ENCODE results near the gene CLEC18C. TPM values are rescaled to one million over a fixed set of nuclear protein-coding genes. Genes with fewer than 3 reads are reported as not detected.
"Not testable (repeated sequence)": the region's sequence is repeated elsewhere in the genome, so short reads cannot be mapped to it uniquely, and the experiment has no call there.

Gene CLEC18C
- total RNA-seq, 8 experiments from 2014 or later, result 0.49 to 4.7 (median 1.2) TPM

DNA sequence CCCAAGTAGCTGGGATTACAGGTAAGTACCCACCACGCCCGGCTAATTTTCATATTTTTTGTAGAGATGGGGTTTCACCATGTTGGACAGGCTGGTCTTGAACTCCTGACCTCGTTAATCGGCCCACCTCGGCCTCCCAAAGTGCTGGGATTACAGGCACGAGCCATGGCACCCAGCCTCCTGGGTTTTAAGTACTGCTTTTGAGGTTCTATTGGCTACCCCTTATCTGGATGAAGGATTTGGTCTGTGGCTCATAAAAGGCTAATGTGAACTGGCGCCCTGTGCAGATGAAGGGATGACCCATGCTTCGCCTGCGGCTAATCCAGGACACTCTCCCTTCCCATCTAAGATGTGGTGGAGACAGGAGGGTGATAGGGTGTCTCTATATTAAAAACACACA is 25.6 kb downstream of the CLEC18C start:
- in situ Hi-C loops (cut with MboI; ENCODE audit: low pct_unique_long_range_greater_than_20kb in 2 of 9, low sequenced_read_pairs in 9 of 9, unreplicated experiment in 9 of 9); H3K4me1 ChIP-seq (replicated peaks in 1 of 2); H3K4me3 ChIP-seq; ATAC-seq (replicated peaks in 6 of 8); H3K27ac ChIP-seq: not testable (repeated sequence)
- 80 to 94% methylated on average over 1 to 3 of the region's 9 CpGs; no CpG with 5 or more reads in 8 of the 10 experiments for WGBS, 10 experiments

DNA sequence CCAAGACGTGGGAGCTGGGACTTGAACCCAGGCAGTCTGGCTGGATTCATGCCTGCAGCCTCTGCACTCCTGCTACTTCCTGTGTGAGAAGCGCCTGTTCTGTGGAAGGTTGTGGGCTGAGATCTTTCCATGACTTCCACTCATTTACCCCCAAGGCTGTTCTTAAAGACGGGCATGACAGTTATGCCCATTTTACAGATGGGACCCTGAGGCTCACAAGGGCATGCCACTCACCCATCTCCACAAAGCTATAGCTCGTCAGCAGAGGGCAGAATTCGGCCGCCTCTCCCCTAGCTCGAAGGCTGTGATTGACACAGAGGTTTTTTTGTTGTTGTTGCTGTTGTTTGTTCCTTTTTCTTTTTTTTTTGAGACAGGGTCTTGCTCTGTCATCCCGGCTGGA is 26.5 kb downstream of the CLEC18C start:
- H3K4me1 ChIP-seq (replicated peaks in 1 of 2); in situ Hi-C loops (cut with MboI; ENCODE audit: low pct_unique_long_range_greater_than_20kb in 2 of 9, low sequenced_read_pairs in 9 of 9, unreplicated experiment in 9 of 9); ATAC-seq (replicated peaks in 6 of 8); H3K4me3 ChIP-seq; H3K27ac ChIP-seq: not testable (repeated sequence)
- no CpG with 5 or more reads among the region's 8 CpGs for WGBS, 10 experiments

DNA sequence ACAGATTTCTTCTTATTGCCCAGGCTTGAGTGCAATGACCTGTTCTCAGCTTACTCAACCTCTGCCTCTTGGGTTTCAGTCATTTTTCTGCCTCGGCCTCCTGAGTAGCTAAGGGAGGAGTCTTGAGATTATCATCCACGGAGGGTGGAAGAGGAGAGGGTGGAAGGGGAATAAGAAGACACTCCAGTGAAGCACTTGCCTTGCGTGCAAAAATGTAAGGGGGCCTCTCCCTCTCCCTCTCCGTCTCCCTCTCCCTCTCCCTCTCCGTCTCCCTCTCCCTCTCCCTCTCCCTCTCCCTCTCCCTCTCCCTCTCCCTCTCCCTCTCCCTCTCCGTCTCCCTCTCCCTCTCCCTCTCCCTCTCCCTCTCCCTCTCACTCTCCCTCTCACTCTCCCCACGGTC is 29.9 kb downstream of the CLEC18C start:
- ATAC-seq (replicated peaks in 6 of 8); H3K27ac ChIP-seq; H3K4me1 ChIP-seq (replicated peaks in 1 of 2); in situ Hi-C loops (cut with MboI; ENCODE audit: low pct_unique_long_range_greater_than_20kb in 2 of 9, low sequenced_read_pairs in 9 of 9, unreplicated experiment in 9 of 9); H3K4me3 ChIP-seq: not testable (repeated sequence)
- WGBS, 10 experiments, result 50 to 67% (median 50%) methylated on average over 1 of the region's 7 CpGs; no CpG with 5 or more reads in 7 of the 10 experiments

DNA sequence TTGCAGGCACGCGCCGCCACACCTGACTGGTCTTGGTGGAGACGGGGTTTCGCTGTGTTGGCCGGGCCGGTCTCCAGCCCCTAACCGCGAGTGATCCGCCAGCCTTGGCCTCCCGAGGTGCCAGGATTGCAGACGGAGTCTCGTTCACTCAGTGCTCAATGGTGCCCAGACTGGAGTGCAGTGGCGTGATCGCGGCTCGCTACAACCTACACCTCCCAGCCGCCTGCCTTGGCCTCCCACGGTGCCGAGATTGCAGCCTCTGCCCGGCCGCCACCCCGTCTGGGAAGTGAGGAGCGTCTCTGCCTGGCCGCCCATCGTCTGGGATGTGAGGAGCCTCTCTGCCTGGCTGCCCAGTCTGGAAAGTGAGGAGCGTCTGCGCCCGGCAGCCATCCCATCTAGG is 30.4 kb downstream of the CLEC18C start:
- ATAC-seq (replicated peaks in 6 of 8); H3K4me1 ChIP-seq (replicated peaks in 1 of 2); H3K27ac ChIP-seq; H3K4me3 ChIP-seq; in situ Hi-C loops (cut with MboI; ENCODE audit: low pct_unique_long_range_greater_than_20kb in 2 of 9, low sequenced_read_pairs in 9 of 9, unreplicated experiment in 9 of 9): not testable (repeated sequence)
- WGBS, 10 experiments, result no CpG with 5 or more reads among the region's 29 CpGs

DNA sequence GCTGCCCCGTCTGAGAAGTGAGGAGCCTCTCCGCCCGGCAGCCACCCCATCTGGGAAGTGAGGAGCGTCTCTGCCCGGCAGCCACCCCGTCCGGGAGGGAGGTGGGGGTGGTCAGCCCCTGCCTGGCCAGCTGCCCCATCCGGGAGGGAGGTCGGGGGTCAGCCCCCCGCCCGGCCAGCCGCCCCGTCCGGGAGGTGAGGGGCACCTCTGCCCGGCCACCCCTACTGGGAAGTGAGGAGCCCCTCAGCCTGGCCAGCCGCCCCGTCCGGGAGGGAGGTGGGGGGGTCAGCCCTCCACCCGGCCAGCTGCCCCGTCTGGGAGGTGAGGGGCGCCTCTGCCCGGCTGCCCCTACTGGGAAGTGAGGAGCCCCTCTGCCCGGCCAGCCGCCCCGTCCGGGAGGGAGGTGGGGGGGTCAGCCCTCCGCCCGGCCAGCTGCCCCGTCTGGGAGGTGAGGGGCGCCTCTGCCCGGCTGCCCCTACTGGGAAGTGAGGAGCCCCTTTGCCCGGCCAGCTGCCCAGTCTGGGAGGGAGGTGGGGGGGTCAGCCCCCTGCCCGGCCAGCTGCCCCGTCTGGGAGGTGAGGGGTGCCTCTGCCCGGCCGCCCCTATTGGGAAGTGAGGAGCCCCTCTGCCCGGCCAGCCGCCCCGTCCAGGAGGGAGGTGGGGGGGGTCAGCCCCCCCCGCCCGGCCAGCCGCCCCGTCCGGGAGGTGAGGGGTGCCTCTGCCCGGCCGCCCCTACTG is 31.2 kb downstream of the CLEC18C start:
- ATAC-seq (replicated peaks in 6 of 8); H3K27ac ChIP-seq; H3K4me3 ChIP-seq; H3K4me1 ChIP-seq (replicated peaks in 1 of 2); in situ Hi-C loops (cut with MboI; ENCODE audit: low pct_unique_long_range_greater_than_20kb in 2 of 9, low sequenced_read_pairs in 9 of 9, unreplicated experiment in 9 of 9): not testable (repeated sequence)
- no CpG with 5 or more reads among the region's 46 CpGs for WGBS, 10 experiments

DNA sequence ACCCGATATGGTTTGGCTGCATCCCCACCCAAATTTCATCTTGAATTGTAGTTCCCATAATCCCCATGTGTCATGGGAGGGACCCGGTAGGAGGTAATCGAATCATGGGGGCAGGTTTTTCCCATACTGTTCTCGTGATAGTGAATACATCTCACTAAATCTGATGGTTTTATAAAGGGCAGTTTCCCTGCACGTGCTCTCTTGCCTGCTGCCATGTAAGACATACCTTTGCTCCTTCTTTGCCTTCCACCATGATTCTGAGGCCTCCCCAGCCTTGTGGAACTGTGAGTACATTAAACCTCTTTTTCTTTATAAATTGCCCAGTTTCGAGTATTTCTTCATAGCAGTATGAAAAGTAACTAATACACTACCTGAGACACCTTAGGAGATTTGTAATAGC is 32.8 kb downstream of the CLEC18C start:
- WGBS, 10 experiments, result no CpG with 5 or more reads among the region's 6 CpGs
- H3K4me1 ChIP-seq (replicated peaks in 1 of 2); in situ Hi-C loops (cut with MboI; ENCODE audit: low pct_unique_long_range_greater_than_20kb in 2 of 9, low sequenced_read_pairs in 9 of 9, unreplicated experiment in 9 of 9); H3K4me3 ChIP-seq; H3K27ac ChIP-seq; ATAC-seq (replicated peaks in 6 of 8): not testable (repeated sequence)

DNA sequence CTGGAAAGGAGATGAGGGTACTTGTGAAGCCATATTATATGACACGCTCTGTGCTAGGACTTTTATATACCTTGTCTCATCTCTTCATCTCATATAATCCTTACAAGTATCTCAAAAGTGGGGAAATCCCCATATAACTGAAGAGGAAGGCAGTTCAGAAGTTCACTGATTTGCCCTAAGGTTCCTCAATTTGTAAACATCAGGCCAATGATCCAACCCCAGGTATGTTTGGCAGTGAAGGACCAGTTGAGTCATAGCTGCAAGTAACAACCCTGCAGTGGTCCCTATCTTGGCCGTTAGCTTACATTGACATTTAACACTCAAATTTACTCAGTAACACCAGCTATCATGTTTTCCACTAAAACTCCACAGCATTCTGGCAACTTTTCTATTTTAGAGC is 45.0 kb downstream of the CLEC18C start:
- ATAC-seq (replicated peaks in 6 of 8); H3K4me1 ChIP-seq (replicated peaks in 1 of 2); H3K27ac ChIP-seq; H3K4me3 ChIP-seq; in situ Hi-C loops (cut with MboI; ENCODE audit: low pct_unique_long_range_greater_than_20kb in 2 of 9, low sequenced_read_pairs in 9 of 9, unreplicated experiment in 9 of 9): not testable (repeated sequence)
- 83 to 100% methylated on average over 1 of the region's 2 CpGs; no CpG with 5 or more reads in 8 of the 10 experiments for WGBS, 10 experiments

DNA sequence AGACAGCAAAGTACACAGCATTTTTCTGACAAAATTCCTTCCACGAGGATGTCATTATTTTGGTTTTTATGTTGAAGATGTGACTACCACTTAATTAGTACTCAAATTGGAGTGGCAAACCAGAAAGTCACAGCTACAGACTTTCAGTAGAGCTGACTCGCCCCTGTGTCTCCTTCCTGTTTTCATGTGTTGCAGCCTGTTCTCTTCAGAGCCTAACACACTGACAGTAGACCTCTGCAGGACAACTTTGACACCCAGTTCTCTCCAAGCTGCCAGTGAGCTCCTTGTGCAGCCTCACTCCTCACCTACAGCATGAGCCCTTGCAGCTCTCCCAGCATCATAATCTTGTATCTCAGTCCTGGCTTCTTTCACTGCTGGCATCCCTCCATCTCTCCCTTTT is 49.0 kb downstream of the CLEC18C start:
- no CpG with 5 or more reads among the region's 2 CpGs for WGBS, 10 experiments
- H3K27ac ChIP-seq; H3K4me3 ChIP-seq; ATAC-seq (replicated peaks in 6 of 8); H3K4me1 ChIP-seq (replicated peaks in 1 of 2); in situ Hi-C loops (cut with MboI; ENCODE audit: low pct_unique_long_range_greater_than_20kb in 2 of 9, low sequenced_read_pairs in 9 of 9, unreplicated experiment in 9 of 9): not testable (repeated sequence)

DNA sequence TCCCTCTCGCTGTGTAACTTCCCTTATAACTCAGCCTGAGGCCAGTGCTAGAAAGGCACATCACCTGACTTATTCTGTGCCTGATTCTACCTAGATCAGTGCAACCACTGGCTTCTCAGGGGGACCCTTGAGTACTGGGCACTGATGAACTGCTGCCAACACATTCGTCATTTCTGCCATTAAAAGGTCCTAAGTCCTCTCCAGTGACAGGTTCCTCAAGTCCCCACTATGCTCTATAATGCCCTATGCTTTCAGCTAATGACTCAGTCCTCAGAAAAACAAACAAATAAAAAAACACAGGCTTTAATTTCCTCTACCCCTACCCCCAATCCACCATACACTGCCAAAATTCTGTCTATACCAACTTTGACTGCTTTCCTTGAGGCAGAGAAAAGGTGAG is 49.6 kb downstream of the CLEC18C start:
- H3K27ac ChIP-seq; H3K4me1 ChIP-seq (replicated peaks in 1 of 2); in situ Hi-C loops (cut with MboI; ENCODE audit: low pct_unique_long_range_greater_than_20kb in 2 of 9, low sequenced_read_pairs in 9 of 9, unreplicated experiment in 9 of 9); ATAC-seq (replicated peaks in 6 of 8); H3K4me3 ChIP-seq: not testable (repeated sequence)
- no CpG with 5 or more reads among the region's 2 CpGs for WGBS, 10 experiments

DNA sequence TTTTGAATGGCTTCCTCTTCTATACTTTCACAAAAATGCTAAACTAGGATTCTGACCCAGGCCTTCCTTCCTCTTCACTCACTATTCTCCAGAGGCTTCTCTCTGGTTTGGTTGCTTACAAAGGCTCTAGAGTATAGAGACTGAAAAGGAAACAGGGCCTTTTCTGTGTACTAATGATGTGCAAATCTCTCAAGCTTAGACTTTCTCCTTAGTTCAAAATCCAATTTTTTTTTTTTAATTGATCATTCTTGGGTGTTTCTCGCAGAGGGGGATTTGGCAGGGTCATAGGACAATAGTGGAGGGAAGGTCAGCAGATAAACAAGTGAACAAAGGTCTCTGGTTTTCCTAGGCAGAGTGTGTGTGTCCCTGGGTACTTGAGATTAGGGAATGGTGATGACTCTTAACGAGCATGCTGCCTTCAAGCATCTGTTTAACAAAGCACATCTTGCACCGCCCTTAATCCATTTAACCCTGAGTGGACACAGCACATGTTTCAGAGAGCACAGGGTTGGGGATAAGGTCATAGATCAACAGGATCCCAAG is 50.5 kb downstream of the CLEC18C start:
- H3K4me3 ChIP-seq; H3K4me1 ChIP-seq (replicated peaks in 1 of 2); H3K27ac ChIP-seq; in situ Hi-C loops (cut with MboI; ENCODE audit: low pct_unique_long_range_greater_than_20kb in 2 of 9, low sequenced_read_pairs in 9 of 9, unreplicated experiment in 9 of 9); ATAC-seq (replicated peaks in 6 of 8): not testable (repeated sequence)
- no CpG with 5 or more reads among the region's 3 CpGs for WGBS, 10 experiments

DNA sequence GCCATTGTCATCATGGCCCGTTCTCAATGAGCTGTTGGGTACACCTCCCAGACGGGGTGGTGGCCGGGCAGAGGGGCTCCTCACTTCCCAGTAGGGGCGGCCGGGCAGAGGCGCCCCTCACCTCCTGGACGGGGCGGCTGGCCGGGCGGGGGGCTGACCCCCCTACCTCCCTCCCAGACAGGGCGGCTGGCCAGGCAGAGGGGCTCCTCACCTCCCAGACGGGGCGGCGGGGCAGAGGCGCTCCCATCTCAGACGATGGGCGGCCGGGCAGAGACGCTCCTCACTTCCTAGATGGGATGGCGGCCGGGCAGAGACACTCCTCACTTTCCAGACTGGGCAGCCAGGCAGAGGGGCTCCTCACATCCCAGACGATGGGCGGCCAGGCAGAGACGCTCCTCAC is 51.1 kb downstream of the CLEC18C start:
- no CpG with 5 or more reads among the region's 24 CpGs for WGBS, 10 experiments
- H3K4me1 ChIP-seq (replicated peaks in 1 of 2); in situ Hi-C loops (cut with MboI; ENCODE audit: low pct_unique_long_range_greater_than_20kb in 2 of 9, low sequenced_read_pairs in 9 of 9, unreplicated experiment in 9 of 9); H3K4me3 ChIP-seq; ATAC-seq (replicated peaks in 6 of 8); H3K27ac ChIP-seq: not testable (repeated sequence)

DNA sequence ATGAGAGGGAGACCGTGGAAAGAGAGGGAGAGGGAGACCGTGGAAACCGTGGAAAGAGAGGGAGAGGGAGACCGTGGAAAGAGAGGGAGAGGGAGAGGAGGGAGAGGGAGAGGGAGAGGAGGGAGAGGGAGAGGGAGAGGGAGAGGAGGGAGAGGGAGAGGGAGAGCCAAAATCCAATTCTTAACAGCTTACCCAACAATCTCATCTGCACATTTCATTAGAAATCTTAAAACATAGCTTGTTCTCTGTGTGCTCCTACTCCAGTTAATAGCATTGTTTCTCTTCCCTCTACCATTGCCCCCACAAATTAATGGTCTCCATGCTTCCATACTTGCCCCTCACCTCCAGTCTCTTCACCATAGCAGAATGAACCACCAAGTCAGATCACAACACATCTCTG is 51.8 kb downstream of the CLEC18C start:
- no CpG with 5 or more reads among the region's 4 CpGs for WGBS, 10 experiments
- in situ Hi-C loops (cut with MboI; ENCODE audit: low pct_unique_long_range_greater_than_20kb in 2 of 9, low sequenced_read_pairs in 9 of 9, unreplicated experiment in 9 of 9); ATAC-seq (replicated peaks in 6 of 8): not testable (repeated sequence)

DNA sequence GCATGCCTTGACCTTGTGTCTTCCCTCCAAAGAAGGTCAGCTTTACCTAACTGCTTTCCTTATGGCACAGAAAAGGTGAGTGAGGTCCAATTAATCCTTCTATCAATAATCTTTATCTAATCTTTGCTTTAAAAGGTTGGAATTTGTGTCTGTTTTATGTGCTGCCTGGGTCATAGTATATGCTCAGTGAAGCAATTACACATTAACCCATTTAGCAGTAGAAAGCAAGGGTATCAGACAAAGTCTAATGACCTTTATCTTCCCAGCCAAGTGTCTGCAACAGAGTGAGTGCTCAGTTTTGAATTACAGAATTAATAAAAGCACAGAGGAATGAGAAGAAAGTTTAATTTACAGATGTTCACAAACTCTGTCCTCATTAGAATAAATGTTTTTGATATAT is 52.4 kb downstream of the CLEC18C start:
- H3K4me3 ChIP-seq; ATAC-seq (replicated peaks in 6 of 8); H3K27ac ChIP-seq; in situ Hi-C loops (cut with MboI; ENCODE audit: low pct_unique_long_range_greater_than_20kb in 2 of 9, low sequenced_read_pairs in 9 of 9, unreplicated experiment in 9 of 9); H3K4me1 ChIP-seq (replicated peaks in 1 of 2): not testable (repeated sequence)

More for the DNA sequence above, 51.8 kb downstream of the CLEC18C start:
- not testable (repeated sequence) for H3K4me1 ChIP-seq (replicated peaks in 1 of 2); H3K4me3 ChIP-seq; H3K27ac ChIP-seq

DNA sequence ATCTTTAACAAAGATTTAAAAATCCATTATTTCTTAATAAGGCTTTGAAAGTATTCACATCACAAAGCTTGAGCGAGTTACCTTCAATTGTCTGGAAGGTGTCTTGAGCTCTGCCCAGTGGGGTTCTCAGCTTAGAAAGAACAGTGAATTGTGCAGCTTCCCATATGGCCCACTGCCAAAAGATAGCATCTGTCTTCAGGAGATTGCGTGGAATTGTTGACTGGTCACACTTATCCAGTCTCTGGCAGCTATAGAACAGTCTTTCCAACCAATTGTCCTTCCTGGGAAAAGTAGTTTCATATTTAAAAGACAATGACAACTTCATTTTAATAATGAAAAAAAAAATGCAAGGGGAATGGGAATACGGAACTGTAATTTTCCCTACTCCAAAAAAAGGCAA is 58.2 kb downstream of the CLEC18C start:
- H3K4me1 ChIP-seq (replicated peaks in 1 of 2); H3K4me3 ChIP-seq; H3K27ac ChIP-seq; ATAC-seq (replicated peaks in 6 of 8); in situ Hi-C loops (cut with MboI; ENCODE audit: low pct_unique_long_range_greater_than_20kb in 2 of 9, low sequenced_read_pairs in 9 of 9, unreplicated experiment in 9 of 9): not testable (repeated sequence)
- WGBS, 10 experiments, result 43 to 100% (median 83%) methylated on average over 1 of the region's 3 CpGs; no CpG with 5 or more reads in 7 of the 10 experiments
